ENCODE results near the gene BCL2L13. TPM values are rescaled to one million over a fixed set of nuclear protein-coding genes. Genes with fewer than 3 reads are reported as not detected.

The BCL2L13 gene
- polyA plus RNA-seq, 1 donor from 2014 or later, result 20.8 TPM

DNA sequence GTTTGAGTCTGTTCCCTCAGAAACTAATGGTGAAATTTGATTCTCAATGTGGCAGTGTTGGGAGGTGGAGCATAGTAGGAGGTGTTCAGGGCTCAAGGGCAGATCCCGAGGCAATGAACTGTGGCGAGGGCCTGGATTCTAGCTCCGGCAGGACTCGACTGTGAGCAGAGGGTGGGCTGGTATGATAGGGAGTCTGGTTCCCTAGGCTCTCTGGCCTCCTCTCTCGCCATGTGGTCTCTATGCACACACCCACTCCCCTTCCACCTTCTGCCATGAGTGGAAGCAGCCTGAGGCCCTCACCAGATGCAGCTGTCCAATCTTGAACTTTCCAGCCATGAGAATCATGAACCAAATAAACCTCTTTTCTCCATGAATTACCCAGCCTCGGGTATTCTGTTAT lies 42.3 kb upstream of the BCL2L13 start:
- H4K20me1 ChIP-seq (ENCODE audit: insufficient read depth), result no peaks in the 10 kb centered on the region
- no peak overlapping the region for H3K9ac ChIP-seq (ENCODE audit: low read length)
- H3K9me2 ChIP-seq (ENCODE audit: insufficient read depth, low read length), result no peaks in the 10 kb centered on the region
- H3K4me2 ChIP-seq (ENCODE audit: low read length), result no peak overlapping the region
- no peaks in the 10 kb centered on the region for H3F3A ChIP-seq (ENCODE audit: insufficient read depth, low read length, poor library complexity, severe bottlenecking)
- H3K27me3 ChIP-seq (ENCODE audit: insufficient read depth, low read depth, low read length), result no peaks in the 10 kb centered on the region
- no peak overlapping the region for H3K4me3 ChIP-seq (ENCODE audit: low read length)
- no peak overlapping the region for H3K27ac ChIP-seq (ENCODE audit: low read length)
- H2AFZ ChIP-seq (ENCODE audit: low read depth, low read length), result no peak overlapping the region
- no peaks in the 10 kb centered on the region for H3K36me3 ChIP-seq (ENCODE audit: insufficient read depth, low read length)
- H3K9me3 ChIP-seq (ENCODE audit: low read length), result no peaks in the 10 kb centered on the region
- no peaks in the 10 kb centered on the region for H3K79me2 ChIP-seq (replicated peaks; ENCODE audit: insufficient read depth, low read length)
- TF ChIP-seq, protein P1, sequence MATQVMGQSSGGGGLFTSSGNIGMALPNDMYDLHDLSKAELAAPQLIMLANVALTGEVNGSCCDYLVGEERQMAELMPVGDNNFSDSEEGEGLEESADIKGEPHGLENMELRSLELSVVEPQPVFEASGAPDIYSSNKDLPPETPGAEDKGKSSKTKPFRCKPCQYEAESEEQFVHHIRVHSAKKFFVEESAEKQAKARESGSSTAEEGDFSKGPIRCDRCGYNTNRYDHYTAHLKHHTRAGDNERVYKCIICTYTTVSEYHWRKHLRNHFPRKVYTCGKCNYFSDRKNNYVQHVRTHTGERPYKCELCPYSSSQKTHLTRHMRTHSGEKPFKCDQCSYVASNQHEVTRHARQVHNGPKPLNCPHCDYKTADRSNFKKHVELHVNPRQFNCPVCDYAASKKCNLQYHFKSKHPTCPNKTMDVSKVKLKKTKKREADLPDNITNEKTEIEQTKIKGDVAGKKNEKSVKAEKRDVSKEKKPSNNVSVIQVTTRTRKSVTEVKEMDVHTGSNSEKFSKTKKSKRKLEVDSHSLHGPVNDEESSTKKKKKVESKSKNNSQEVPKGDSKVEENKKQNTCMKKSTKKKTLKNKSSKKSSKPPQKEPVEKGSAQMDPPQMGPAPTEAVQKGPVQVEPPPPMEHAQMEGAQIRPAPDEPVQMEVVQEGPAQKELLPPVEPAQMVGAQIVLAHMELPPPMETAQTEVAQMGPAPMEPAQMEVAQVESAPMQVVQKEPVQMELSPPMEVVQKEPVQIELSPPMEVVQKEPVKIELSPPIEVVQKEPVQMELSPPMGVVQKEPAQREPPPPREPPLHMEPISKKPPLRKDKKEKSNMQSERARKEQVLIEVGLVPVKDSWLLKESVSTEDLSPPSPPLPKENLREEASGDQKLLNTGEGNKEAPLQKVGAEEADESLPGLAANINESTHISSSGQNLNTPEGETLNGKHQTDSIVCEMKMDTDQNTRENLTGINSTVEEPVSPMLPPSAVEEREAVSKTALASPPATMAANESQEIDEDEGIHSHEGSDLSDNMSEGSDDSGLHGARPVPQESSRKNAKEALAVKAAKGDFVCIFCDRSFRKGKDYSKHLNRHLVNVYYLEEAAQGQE (IDR thresholded peaks at IDR 0.05; ENCODE audit: borderline replicate concordance), result no peak
- TF ChIP-seq, protein P2, sequence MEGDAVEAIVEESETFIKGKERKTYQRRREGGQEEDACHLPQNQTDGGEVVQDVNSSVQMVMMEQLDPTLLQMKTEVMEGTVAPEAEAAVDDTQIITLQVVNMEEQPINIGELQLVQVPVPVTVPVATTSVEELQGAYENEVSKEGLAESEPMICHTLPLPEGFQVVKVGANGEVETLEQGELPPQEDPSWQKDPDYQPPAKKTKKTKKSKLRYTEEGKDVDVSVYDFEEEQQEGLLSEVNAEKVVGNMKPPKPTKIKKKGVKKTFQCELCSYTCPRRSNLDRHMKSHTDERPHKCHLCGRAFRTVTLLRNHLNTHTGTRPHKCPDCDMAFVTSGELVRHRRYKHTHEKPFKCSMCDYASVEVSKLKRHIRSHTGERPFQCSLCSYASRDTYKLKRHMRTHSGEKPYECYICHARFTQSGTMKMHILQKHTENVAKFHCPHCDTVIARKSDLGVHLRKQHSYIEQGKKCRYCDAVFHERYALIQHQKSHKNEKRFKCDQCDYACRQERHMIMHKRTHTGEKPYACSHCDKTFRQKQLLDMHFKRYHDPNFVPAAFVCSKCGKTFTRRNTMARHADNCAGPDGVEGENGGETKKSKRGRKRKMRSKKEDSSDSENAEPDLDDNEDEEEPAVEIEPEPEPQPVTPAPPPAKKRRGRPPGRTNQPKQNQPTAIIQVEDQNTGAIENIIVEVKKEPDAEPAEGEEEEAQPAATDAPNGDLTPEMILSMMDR (IDR thresholded peaks at IDR 0.05; ENCODE audit: poor library complexity, severe bottlenecking), result no peak

GRCh38 chr22:17597217-17597616 lies 41.3 kb upstream of the BCL2L13 start:
- Histone ChIP-seq H3K9ac (ENCODE audit: low read length) (no peak overlapping the region), H2AFZ (ENCODE audit: low read depth, low read length) (no peak overlapping the region), H3K4me3 (ENCODE audit: low read length) (no peak overlapping the region), H3K4me2 (ENCODE audit: low read length) (no peak overlapping the region), H4K20me1 (ENCODE audit: insufficient read depth) (no peaks in the 10 kb centered on the region), H3F3A (ENCODE audit: insufficient read depth, low read length, poor library complexity, severe bottlenecking) (no peaks in the 10 kb centered on the region), H3K36me3 (ENCODE audit: insufficient read depth, low read length) (no peaks in the 10 kb centered on the region), H3K9me3 (ENCODE audit: low read length) (no peaks in the 10 kb centered on the region), H3K27ac (ENCODE audit: low read length) (no peak overlapping the region), H3K9me2 (ENCODE audit: insufficient read depth, low read length) (no peaks in the 10 kb centered on the region), H3K27me3 (ENCODE audit: insufficient read depth, low read depth, low read length) (no peaks in the 10 kb centered on the region), H3K79me2 (replicated peaks; ENCODE audit: insufficient read depth, low read length) (no peaks in the 10 kb centered on the region)
- TF ChIP-seq RAD21 (conservative IDR thresholded peaks at IDR 0.05) (no peak), EZH2 (IDR thresholded peaks at IDR 0.05; ENCODE audit: borderline replicate concordance, insufficient read depth, low read length, poor library complexity, severe bottlenecking) (no peak), MXI1 (conservative IDR thresholded peaks at IDR 0.05; ENCODE audit: poor library complexity, severe bottlenecking) (no peak), SMC3 (conservative IDR thresholded peaks at IDR 0.05; ENCODE audit: poor library complexity) (no peak)
- TF ChIP-seq, protein P2 (IDR thresholded peaks at IDR 0.05; ENCODE audit: poor library complexity, severe bottlenecking), result no peak
- TF ChIP-seq, protein P1 (IDR thresholded peaks at IDR 0.05; ENCODE audit: borderline replicate concordance), result no peak

Data from neural cell (in vitro differentiated cells).